G401.6 (cell line): ENCODE measurements around the gene NTM.

ENCODE experiments used
- FAIRE-seq: peaks from 2 replicates; lab custom pipeline; 2012; peaks lifted over from hg19 to GRCh38; lab: Jason Lieb, UNC

Gene NTM

GRCh38 chr11:131644204-131644795 is 273.9 kb downstream of the NTM start:
- no peak for FAIRE-seq

- no peak for FAIRE-seq
These were observed 274.8 kb downstream of the NTM start for GRCh38 chr11:131645237-131645636.

GRCh38 chr11:131649856-131650255 is 279.4 kb downstream of the NTM start:
- FAIRE-seq = no peak

- FAIRE-seq = no peak
These were observed 281.8 kb downstream of the NTM start for GRCh38 chr11:131652231-131652630.

- FAIRE-seq = no peak
These were observed 282.8 kb downstream of the NTM start for GRCh38 chr11:131653260-131653659.

GRCh38 chr11:131654849-131655248 is 284.4 kb downstream of the NTM start:
- no peak for FAIRE-seq

GRCh38 chr11:131656179-131656838 is 285.9 kb downstream of the NTM start:
- no peak for FAIRE-seq

GRCh38 chr11:131656839-131657211 is 286.4 kb downstream of the NTM start:
- no peak for FAIRE-seq

- FAIRE-seq = no peak
These were observed 288.0 kb downstream of the NTM start for GRCh38 chr11:131658414-131658813.

- no peak for FAIRE-seq
These were observed 288.5 kb downstream of the NTM start for GRCh38 chr11:131658952-131659351.

GRCh38 chr11:131659931-131660330 is 289.5 kb downstream of the NTM start:
- no peak for FAIRE-seq

- FAIRE-seq = no peak
These were observed 290.7 kb downstream of the NTM start for GRCh38 chr11:131661132-131661531.

GRCh38 chr11:131662317-131662972 is 292.0 kb downstream of the NTM start:
- FAIRE-seq = no peak

- FAIRE-seq = no peak
These were observed 292.6 kb downstream of the NTM start for GRCh38 chr11:131662993-131663392.

GRCh38 chr11:131663405-131664200 is 293.2 kb downstream of the NTM start:
- no peak for FAIRE-seq

- no peak for FAIRE-seq
These were observed 293.9 kb downstream of the NTM start for GRCh38 chr11:131664293-131664692.

GRCh38 chr11:131664816-131665215 is 294.4 kb downstream of the NTM start:
- FAIRE-seq = no peak

GRCh38 chr11:131665344-131665968 is 295.0 kb downstream of the NTM start:
- no peak for FAIRE-seq

- no peak for FAIRE-seq
These were observed 295.6 kb downstream of the NTM start for GRCh38 chr11:131666006-131666405.

GRCh38 chr11:131666617-131667016 is 296.2 kb downstream of the NTM start:
- FAIRE-seq = no peak

GRCh38 chr11:131667566-131667965 is 297.2 kb downstream of the NTM start:
- no peak for FAIRE-seq
